Measurements from ENCODE around the gene KANK2. TPM values are rescaled to one million over a fixed set of nuclear protein-coding genes. Genes with fewer than 3 reads are reported as not detected.

The KANK2 gene
- total and polyA plus RNA-seq, 2 of the 13 experiments (the other 11 are each of a cell fraction or from before 2014, with no cell fraction given), result 5.7 to 12.9 TPM

- TSS peak; percentile 34 for BruUV-seq (replicated peaks)
- ChIA-PET POLR2A (interaction anchor here (0.6 to 1.3 kb wide), 5 partner anchors 9 to 114 kb away, joined by 3 to 5 read pairs (median 3); partner anchors contain the start of gene ANGPTL8), CTCF (ENCODE audit: low intra/inter-chr PET ratio, low total read pairs) (interaction anchor here (0.6 to 1.2 kb wide), 5 partner anchors 11 to 90 kb away, joined by 3 to 4 read pairs (median 3); no protein-coding TSS in a partner anchor)
- intact Hi-C loops (cut with micrococcal nuclease; ENCODE audit: unreplicated experiment) (no loop called here), in situ Hi-C loops (cut with HindIII; ENCODE audit: extremely low pct_ligation_motif_present, low pct_unique_long_range_greater_than_20kb) (no loop called here)
- Histone ChIP-seq H4K20me1 (ENCODE audit: insufficient read depth, low read length) (peaks cover 48% of the 10 kb centered on the region), H3K9me3 (ENCODE audit: low read length) (no peaks in the 10 kb centered on the region), H3K9ac (ENCODE audit: insufficient read depth, low read depth, low read length) (no peak overlapping the region), H3K27me3 (ENCODE audit: control insufficient read depth in 1 of 2, insufficient read depth in 2 of 2, low read length in 2 of 2) (no peaks in the 10 kb centered on the region), H3K27ac (ENCODE audit: extremely low read length, insufficient read depth, low read length) (peak overlapping the region; percentile 36), H3K79me2 (ENCODE audit: insufficient read depth, low read length) (no peaks in the 10 kb centered on the region), H3K36me3 (replicated peaks in 1 of 2; ENCODE audit: control insufficient read depth in 1 of 2, insufficient read depth in 2 of 2, low read length in 2 of 2) (peaks cover 24 to 54% of the 10 kb centered on the region in 2 experiments), H3K4me2 (ENCODE audit: low read depth, low read length) (no peak overlapping the region), H3K4me3 (replicated peaks in 1 of 3; ENCODE audit: insufficient read depth in 1 of 3, low read depth in 2 of 3, low read length in 3 of 3) (no peak overlapping the region), H3K4me1 (ENCODE audit: insufficient read depth, low read length) (peaks cover 51% of the 10 kb centered on the region), H2AFZ (ENCODE audit: low read length) (no peak overlapping the region)
- FAIRE-seq, result peak; percentile 67
- DNase-seq (ENCODE audit: low spot score), result peak; percentile 67
- WGBS (ENCODE audit: low lambda C conversion rate), result 68% methylated on average over 11 of the region's 11 CpGs
- peak; percentile 50 for ATAC-seq
- TF ChIP-seq ETV5 (CRISPR knock-in tag; IDR thresholded peaks at IDR 0.05; ENCODE audit: borderline replicate concordance) (peak; percentile 17; the same call in 1 of the 2 replicates), HMGXB3 (CRISPR knock-in tag; IDR thresholded peaks at IDR 0.05; ENCODE audit: borderline replicate concordance) (0 out of 2 replicates have a peak, but pooled peaks have one; percentile 24), ZC3H4 (CRISPR knock-in tag; IDR thresholded peaks at IDR 0.05; ENCODE audit: borderline replicate concordance) (no peak), MAFF (IDR thresholded peaks at IDR 0.05; ENCODE audit: low read depth, low read length) (peak; percentile 77), RBFOX2 (IDR thresholded peaks at IDR 0.05; ENCODE audit: low read depth, low read length) (peak; percentile 44; the same call in 1 of the 2 replicates), STAG1 (CRISPR knock-in tag; IDR thresholded peaks at IDR 0.05) (peak; percentile 59), POLR2G (IDR thresholded peaks at IDR 0.05; ENCODE audit: low read depth, low read length) (0 out of 2 replicates have a peak, but pooled peaks have one; percentile 49), RAD21 (CRISPR knock-in tag; IDR thresholded peaks at IDR 0.05) (0 out of 2 replicates have a peak, but pooled peaks have one; percentile 35), SMC3 (IDR thresholded peaks at IDR 0.05; ENCODE audit: low read length) (peak; percentile 71), ZNF24 (IDR thresholded peaks at IDR 0.05) (no peak), ZNF263 (CRISPR knock-in tag; IDR thresholded peaks at IDR 0.05) (peak; percentile 70)
- TF ChIP-seq, protein P1, sequence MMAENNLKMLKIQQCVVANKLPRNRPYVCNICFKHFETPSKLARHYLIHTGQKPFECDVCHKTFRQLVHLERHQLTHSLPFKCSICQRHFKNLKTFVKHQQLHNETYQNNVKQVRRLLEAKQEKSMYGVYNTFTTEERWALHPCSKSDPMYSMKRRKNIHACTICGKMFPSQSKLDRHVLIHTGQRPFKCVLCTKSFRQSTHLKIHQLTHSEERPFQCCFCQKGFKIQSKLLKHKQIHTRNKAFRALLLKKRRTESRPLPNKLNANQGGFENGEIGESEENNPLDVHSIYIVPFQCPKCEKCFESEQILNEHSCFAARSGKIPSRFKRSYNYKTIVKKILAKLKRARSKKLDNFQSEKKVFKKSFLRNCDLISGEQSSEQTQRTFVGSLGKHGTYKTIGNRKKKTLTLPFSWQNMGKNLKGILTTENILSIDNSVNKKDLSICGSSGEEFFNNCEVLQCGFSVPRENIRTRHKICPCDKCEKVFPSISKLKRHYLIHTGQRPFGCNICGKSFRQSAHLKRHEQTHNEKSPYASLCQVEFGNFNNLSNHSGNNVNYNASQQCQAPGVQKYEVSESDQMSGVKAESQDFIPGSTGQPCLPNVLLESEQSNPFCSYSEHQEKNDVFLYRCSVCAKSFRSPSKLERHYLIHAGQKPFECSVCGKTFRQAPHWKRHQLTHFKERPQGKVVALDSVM (CRISPR knock-in tag; IDR thresholded peaks at IDR 0.05), result peak; percentile 83
- TF ChIP-seq, protein P2, sequence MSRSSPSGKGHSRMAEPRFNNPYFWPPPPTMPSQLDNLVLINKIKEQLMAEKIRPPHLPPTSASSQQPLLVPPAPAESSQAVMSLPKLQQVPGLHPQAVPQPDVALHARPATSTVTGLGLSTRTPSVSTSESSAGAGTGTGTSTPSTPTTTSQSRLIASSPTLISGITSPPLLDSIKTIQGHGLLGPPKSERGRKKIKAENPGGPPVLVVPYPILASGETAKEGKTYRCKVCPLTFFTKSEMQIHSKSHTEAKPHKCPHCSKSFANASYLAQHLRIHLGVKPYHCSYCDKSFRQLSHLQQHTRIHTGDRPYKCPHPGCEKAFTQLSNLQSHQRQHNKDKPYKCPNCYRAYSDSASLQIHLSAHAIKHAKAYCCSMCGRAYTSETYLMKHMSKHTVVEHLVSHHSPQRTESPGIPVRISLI (CRISPR knock-in tag; IDR thresholded peaks at IDR 0.05; ENCODE audit: borderline replicate concordance), result peak; percentile 47; the same call in 1 of the 2 replicates
- TF ChIP-seq, protein P3, sequence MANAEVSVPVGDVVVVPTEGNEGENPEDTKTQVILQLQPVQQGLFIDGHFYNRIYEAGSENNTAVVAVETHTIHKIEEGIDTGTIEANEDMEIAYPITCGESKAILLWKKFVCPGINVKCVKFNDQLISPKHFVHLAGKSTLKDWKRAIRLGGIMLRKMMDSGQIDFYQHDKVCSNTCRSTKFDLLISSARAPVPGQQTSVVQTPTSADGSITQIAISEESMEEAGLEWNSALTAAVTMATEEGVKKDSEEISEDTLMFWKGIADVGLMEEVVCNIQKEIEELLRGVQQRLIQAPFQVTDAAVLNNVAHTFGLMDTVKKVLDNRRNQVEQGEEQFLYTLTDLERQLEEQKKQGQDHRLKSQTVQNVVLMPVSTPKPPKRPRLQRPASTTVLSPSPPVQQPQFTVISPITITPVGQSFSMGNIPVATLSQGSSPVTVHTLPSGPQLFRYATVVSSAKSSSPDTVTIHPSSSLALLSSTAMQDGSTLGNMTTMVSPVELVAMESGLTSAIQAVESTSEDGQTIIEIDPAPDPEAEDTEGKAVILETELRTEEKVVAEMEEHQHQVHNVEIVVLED (CRISPR knock-in tag; IDR thresholded peaks at IDR 0.05; ENCODE audit: borderline replicate concordance), result no peak
Observed at GRCh38 chr19:11125994-11126685, 71.2 kb downstream of the KANK2 start.

All from HepG2 (cell line).